Fibroblast of lung (primary cell): ENCODE data around the gene ABCD4.

ENCODE experiments used
- EZH2 ChIP-seq: IDR thresholded peaks from 2 replicates; pipeline ENCODE4 v1.5.1; 2012; ENCODE audit warnings: low read length, control low read depth, mild to moderate bottlenecking; ENCODE audit errors: missing control alignments
- TF ChIP-seq, protein P1 (sequence below), 2 donors: IDR thresholded peaks in 1 of 2; conservative IDR thresholded peaks in 1 of 2; 1 replicate in 1 of 2; 2 replicates in 1 of 2; pipeline ENCODE4 v1.5.1; 2011 to 2012; ENCODE audit warnings: low read length in 2 of 2, control low read depth in 1 of 2, inconsistent platforms in 1 of 2, low read depth in 1 of 2, mild to moderate bottlenecking in 1 of 2

GRCh38 chr14:74237441-74237840 is 65.3 kb downstream of the ABCD4 start:
- TF ChIP-seq, protein P1, sequence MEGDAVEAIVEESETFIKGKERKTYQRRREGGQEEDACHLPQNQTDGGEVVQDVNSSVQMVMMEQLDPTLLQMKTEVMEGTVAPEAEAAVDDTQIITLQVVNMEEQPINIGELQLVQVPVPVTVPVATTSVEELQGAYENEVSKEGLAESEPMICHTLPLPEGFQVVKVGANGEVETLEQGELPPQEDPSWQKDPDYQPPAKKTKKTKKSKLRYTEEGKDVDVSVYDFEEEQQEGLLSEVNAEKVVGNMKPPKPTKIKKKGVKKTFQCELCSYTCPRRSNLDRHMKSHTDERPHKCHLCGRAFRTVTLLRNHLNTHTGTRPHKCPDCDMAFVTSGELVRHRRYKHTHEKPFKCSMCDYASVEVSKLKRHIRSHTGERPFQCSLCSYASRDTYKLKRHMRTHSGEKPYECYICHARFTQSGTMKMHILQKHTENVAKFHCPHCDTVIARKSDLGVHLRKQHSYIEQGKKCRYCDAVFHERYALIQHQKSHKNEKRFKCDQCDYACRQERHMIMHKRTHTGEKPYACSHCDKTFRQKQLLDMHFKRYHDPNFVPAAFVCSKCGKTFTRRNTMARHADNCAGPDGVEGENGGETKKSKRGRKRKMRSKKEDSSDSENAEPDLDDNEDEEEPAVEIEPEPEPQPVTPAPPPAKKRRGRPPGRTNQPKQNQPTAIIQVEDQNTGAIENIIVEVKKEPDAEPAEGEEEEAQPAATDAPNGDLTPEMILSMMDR (conservative IDR thresholded peaks at IDR 0.05 in 1 of 2, IDR thresholded peaks at IDR 0.05 in 1 of 2; ENCODE audit: low read depth in 1 of 2, low read length in 2 of 2) = no peak
- no peak for TF ChIP-seq EZH2
